ENCODE measurements around the gene ONECUT3.

DNA sequence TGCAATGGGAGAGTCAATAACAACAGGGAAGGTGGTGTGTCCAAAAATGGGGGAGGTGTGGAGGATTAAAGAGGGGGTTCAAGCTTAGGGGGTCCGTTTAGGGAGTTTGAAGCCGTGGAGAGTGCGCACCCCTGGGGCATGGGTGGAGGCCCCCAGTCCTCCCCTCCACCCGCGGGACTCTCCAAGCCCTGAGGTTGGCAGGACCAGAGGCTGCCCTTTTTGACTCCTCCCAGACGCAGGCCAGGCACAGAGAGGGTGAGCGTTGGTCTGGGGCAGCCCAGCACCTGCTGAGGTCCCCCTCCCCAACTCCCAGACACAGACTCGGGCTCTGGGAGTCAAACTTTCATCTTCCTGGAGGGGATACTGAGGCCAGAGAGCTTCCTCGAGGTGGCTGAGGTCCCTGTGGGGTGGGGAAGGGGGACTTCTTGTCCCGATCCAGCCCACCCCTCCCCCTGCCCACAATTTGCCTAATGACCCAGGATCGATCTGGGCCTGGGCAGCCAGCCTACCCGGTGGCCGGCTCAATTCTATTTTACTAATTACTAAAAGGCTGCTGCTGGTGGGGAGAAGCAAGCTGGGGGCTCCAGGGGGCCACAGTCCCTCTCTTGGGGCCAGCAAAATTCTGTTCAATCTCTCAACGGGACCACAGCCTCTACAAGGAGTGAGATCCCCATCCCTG is 2.8 kb upstream of the ONECUT3 start:
- TF ChIP-seq CTCF (IDR thresholded peaks at IDR 0.05) (no peak), POLR2A (IDR thresholded peaks at IDR 0.05) (no peak)
